HG03060 (cell line): ENCODE measurements around the gene PNPLA3.

Experiments
- ATAC-seq: cut with Tn5 transposase; IDR thresholded peaks from one replicate; pipeline ENCODE4 v1.9.1; 2021; ENCODE audit warnings: low read depth, moderate number of reproducible peaks; ENCODE audit not compliant: unreplicated experiment

PNPLA3 gene

DNA sequence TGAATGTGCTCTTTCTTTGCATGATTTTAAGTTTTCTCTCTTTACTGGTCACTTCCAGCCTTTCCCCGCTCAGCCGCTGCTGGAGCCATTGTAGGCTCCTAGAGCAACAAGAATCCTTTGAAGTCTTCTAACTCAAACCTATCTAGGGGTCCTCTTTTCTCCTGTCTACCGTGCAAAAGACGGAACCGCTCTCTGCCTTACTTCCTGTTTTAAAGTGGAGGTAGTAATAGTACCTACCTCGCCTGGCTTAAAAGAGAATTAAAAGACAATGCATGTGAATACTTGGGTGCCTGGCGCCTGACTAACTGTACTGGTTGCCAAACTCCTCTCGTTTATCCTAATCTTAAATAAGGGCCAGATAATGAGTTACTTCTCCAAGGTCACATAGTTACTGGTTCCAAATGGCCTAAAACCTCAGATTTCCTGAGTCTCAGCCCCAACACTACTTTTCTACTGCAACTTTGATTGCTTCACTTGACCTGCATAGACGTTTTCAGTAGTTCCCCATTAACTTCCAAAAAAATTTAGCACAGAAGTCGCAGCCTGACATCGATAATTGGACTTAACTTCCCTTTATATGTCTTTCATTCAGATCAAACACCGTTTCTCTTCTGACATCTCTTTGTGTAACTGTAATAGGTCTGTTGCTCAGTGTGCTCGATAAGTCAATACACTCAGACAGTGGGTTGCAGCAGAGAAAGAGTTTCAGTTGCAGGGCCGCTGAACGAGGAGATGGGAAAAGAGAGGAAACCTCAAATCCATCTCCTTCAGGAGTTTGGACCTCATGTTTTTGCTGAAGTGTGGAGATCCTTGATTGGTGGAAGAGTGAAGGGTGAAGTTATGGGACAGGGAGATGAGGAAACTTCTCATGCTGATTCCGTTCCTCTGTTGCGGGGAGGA lies 32.5 kb downstream of the PNPLA3 start:
- no peak for ATAC-seq

DNA sequence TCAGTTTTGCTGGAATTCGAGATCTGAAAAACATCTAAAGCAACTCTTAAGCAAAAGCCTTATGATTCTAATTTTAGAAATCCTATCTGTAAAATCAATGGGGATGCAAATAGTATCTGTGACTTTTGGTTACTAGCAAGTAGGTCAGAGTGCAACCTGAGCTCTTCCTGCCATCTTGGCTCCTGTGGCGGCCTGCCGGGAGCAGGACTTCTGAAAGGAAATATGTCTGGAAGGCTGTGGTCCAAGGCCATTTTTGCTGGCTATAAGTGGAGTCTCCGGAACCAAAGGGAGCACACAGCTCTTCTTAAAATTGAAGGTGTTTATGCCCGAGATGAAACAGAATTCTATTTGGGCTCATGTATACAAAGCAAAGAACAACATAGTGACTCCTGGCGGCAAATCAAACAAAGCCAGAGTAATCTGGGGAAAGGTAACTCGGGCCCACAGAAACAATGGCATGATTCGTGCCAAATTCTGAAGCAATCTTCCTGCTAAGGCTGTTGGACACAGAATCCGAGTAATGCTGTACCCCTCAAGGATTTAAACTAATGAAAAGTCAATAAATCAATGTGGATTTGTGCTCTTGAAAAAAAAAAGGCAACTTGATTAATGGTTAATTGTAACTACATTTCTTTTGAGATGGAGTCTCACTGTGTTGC lies 33.3 kb downstream of the PNPLA3 start:
- ATAC-seq = no peak

DNA sequence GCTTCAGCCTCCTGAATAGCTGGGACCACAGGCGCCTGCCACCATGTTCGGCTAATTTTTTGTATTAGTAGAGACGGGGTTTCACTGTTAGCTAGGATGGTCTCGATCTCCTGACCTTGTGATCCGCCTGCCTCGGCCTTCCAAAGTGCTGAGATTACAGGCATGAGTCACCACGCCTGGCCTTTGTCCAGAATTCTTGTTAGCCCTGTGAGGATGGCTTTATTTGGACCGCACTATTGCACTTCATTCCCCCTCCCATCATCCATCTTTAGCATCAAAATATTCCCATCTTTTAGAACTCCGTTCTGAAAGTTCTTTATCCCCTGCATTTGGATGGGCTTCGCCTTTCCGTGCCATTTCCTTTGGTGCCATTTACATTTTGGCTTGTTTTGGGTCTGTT lies 34.3 kb downstream of the PNPLA3 start:
- ATAC-seq = no peak

DNA sequence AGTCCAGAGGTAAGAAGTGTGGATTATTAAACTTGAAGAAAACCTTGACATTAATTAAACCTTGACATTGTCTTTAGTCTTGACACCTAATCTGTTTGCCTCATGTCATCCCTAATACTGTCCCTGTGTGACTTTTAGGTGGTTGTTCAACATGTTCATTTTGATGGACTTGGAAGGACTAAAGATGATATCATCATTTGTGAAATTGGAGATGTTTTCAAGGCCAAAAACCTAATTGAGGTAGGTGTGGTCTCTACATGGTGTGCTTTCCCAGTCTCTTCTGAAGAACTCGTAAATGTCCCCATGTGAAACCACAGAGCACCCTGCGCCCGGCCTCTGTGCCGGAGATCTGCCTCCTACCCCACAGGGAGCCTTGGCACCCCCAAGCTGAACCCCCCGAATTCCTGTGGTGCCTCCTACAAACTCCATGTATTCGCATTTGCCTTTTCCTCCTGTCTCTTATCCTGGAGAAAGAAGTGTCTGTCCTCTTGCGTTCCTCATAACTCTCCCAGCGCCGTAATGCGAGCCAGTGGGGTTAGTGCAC lies 40.8 kb downstream of the PNPLA3 start:
- no peak for ATAC-seq

DNA sequence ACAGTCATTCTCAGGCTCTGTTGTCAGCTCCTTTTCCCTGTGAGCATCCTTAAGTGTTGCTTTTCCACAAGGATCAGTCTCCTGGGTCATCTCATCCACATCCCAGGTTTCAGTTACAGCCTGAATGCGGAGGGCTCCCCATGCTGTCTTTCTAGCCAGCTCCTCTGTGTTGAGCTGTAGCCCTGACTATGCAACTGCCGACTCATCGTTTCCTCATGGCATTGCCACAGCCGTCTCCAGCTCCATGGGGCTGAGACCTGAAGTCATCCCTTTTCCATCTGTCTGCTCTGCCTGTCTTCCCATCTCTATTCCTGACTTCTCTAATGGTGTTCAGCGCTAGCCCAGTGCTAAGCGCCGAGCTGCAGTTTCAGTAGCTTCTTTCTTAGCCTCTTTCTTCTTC lies 43.5 kb downstream of the PNPLA3 start:
- no peak for ATAC-seq

DNA sequence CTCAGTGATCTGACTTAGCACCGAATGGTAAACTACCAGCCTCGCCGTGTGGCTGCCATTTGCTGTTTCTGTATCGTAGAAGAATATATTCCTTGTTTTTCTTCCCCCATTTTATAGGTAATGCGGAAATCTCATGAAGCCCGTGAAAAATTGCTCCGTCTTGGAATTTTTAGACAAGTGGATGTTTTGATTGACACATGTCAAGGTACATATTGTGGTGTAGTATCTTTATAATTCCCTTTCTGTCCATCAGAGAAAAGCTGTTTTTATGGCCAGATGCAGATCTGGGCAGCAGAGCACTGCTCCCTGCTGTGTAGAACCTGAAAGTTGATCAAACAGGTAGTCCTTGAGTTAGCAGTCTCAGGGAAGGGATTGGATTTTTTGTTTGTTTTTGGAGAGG lies 45.0 kb downstream of the PNPLA3 start:
- no peak for ATAC-seq

DNA sequence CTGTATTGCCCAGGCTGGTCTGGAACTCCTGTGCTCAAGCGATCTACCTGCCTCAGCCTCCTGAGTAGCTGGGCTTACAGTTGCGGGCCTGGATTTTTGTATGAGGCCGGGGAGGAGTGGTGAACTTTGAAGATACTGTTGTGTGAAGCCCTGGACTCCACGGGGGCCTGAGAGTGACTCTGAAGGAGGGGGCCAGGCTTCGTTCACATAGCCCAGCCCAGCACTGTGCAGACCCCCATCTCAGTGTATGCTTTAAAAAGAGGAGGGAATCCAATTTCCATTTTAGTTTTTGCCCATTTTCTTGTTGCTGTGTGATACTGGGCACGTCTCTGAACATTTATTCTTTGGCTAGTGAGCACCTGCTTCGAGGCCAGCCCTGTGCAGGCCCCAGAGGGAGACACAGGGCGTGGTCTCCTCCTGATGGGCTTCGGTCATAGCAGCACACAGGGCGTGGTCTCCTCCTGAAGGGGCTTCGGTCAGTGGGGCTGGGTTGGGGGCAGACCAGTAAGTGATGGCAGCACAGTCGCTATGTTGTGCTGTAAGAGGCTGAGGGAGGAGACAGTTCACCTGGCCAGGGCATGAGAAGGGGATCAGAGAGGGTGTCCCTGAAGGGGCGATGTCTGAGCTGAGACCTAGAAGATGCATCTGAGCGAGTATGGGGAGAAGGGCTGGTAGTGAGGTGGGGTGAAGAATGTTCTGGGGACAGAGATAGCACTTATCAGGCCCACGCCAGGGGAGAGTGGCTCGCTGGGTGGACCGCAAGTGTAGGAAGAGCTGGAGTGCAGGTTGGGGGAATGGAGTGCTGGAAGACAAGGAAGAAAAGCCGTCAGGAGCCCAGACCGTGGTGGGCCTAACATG lies 45.6 kb downstream of the PNPLA3 start:
- no peak for ATAC-seq

DNA sequence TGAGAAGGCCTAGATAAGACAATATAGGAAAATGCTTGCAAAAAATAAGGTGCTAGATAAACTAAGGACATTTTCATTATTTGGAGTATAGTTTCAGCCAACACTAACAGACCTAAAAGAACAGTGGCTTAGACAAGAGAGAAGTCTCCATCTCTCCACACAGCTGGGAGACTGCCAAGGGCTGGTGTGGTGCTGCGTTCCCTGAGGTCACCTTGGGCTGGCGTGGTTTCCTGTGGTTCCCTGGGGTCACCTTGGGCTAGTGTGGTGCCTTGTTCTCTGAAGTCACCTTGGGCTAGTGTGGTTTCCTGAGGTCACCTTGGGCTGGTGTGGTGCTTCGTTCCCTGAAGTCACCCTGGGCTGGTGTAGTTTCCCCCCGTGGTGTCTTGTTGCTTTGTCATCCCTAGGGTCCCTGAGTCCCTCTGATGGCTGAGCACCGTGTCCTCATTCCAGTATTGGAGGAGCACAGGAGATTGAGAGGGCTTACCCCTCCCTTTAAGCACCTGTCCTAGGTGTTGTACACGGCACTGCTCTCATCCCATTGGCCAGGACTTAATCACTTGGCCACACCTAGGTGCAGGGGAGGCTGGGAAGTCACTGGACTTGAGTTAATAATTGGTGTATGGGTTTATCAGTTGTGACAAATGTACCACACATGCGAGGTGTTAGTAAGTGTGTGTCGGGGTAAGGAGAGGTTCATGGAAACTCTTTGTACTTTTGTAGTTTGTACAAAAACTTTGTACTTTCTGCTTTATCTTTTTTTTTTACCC lies 46.6 kb downstream of the PNPLA3 start:
- ATAC-seq = no peak

DNA sequence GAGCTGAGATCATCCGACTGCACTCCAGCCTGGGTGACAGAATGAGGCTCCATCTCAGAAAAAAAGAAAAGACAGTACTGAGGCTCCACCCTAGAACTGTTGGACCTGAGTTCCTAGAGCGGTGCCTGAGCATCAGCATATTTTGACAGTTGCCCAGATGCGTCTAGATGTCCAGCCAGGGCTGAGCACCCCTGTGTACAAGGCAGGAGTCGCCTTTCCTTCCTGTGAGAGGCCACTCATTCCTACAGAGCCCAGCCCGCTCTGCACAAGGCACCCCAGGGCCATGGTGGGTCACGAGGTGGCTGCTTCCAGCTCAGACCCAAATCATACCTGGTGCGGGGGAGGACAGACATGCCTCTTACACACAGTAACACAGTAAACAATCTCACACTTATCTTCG lies 47.5 kb downstream of the PNPLA3 start:
- no peak for ATAC-seq

DNA sequence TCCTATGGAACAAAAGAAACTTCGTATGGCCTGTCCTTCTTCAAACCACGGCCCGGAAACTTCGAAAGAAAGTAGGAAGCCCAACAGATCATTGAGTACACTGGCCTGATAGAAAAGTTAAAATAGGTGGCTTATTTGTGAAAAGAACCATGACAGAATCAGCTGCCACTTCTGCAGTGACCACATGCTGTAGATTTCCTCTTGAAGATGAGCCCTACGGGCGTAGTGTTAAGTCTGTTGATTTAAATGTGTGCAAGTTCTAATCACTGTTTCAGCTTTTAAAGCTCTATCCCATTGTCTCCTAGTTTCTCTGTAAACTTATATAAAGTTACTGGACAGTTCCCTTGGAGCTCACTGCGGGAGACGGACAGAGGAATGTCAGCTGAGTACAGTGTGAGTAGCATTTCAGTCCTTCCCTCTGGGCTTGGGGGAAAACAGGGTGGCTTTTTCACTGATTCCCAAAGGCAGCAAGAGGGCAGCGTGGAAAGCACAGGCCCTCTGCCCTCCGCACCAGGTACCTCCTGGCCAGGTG lies 49.4 kb downstream of the PNPLA3 start:
- ATAC-seq = no peak

DNA sequence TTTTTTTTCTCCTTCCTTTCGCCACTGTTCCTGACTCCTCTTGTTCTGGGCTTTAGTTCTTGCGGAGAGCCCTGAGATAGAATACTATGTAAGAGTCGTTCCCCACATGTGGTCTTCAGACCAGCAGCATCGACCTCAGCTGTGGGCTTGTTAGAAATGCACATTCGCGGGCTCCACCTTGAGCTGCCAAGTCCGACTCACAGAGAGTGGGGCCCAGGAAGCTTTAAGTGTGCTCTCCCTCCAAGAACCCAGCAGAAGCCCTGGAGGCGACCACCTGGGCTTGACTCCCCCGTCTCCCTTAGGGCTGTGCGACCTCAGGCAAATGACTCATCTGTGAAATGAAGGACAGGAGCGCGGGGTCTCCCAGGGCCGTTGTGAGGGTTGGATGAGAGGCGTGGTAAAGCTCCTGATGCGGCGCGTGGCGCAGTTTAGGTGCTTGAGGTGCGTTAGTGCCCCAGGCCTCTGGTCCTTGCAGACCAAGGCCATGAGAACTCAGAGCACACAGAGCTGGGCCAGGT lies 50.5 kb downstream of the PNPLA3 start:
- no peak for ATAC-seq

DNA sequence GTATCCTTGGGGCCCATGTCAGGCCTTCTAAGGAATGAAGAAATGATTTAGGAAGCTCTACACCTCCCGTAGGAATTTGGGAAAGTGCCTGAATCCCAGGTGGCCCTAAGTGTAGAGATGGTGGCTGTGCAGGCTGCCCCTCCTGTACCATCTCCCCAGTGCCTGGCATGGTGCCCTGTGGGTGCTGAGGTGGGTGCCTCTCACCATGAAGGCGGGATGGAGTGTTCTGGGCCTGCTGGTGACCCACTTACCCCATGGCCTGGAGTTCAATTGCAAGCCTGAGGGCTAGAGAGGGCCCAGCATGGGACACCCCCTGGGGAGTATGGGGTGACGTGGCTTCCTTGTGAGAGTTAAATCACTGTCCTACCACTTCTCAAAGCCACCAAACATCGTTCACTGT lies 51.4 kb downstream of the PNPLA3 start:
- ATAC-seq = no peak

DNA sequence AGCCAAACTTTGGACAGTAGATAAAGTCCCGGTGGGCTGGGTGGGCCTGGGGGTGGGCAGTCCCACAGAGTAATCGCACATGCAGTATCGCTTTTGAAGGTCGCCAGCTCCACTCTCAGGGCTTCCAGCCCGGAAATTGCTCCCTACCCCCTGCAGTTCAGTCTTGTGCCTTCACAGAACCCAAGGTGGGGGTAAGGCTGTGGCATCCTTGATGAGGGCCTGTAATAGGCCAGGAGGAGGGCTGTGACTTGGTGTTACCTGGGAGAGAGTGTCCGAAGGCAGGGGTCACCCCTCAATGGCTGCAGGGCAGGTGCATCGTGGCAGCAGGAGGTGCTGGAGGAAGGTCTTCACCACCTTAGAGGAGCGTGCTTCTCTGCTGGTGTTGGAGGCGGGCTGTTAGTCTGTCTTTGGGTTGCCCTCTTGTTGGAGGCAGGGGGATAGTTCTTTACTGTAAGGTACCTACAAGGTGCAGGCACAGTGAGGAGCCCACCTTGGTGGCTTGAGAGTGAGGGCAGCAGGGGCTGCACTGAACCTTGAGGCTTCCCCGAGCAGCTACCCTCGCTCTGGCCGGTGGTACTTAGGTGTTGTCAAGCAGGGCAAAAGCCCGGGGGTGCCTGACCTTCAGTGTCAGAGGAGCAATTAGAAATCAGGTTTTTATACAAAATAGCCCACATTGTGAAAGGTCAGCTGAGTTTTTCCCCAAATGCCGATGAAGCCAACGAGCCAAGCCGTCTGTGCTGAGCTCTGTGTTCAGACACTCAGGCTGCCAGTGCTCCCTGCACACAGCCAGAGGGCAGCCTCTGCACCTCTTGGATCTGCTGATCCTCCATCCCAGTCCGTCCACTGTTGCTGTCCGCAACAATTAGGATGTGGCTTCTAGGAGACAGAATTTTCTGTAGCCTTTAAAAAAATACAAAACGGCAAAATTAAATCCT lies 53.5 kb downstream of the PNPLA3 start:
- ATAC-seq = no peak

DNA sequence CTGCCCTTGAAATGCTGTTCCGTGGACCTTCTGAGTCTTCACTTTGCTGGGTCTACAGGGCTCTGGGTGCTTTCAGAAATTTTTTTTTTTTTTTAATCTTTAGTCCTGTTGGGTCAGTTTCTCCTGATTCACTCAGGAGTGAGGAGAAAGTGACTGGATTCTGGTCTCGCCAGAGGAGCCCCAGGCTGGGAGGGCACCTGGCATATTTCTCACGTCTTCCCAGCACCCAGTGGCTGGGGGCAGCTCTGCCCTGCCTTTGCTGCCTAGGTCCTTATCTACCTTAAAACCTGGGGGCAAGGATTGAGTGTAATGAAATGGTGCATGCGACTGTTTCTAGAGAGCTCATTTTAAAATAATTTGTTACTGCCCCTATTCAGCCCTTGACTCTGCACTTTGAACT lies 55.0 kb downstream of the PNPLA3 start:
- no peak for ATAC-seq

DNA sequence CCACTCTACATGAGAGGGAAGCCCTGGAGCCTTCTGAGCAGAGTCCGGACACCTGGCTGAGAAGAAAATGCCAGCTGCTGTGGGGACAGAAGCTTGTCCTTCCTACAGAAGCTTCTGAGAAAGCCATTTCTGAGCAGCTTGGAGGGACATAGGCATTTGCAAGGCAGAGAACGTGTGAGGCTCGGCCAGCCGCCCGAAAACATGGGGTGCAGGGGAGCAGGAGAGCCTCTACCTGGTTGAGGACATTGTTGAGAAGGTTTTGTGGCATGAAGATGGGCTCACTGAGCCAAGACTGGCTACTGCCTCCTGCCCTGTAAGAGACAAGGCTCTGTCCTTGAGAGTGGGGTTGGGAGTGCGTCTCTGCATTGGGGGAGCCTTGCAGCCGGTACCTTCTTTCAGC lies 57.0 kb downstream of the PNPLA3 start:
- no peak for ATAC-seq

DNA sequence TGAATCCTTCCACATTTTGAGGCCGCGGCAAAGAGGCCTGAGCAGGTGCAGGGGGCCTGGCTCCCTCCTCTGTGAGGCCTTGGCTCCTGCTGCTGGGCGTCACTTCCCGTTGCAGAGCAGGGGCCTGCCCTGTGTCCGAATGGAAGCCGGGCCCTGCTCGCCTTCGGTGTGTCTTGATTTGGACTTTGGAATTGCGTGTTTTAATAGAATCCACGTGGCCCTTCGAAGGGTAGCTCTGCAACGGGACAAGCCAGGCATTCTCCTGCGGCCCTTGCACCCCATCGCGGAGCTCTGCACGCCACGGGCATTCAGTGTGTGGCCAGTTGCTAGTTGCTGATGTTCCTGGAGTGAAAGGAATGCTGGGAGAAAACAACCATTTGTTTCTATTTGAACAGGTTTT lies 57.4 kb downstream of the PNPLA3 start:
- ATAC-seq = no peak

DNA sequence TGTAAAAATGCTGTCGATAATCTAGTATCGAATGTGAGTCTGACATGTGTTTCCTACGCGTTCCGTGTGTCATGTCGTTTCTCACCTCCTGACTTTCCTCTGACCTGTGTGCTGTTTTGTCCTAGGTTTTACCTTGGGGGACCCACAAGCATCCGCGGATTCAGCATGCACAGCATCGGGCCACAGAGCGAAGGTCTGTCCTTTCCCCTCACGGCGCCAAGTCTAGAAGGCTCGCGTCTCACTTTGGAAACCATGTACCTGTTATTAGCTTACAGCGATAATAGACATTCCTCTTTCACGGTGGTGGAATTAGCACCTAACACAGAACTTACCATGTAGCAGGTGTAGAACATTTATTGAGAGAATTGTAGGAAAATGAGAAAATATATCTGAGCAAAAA lies 60.2 kb downstream of the PNPLA3 start:
- no peak for ATAC-seq

DNA sequence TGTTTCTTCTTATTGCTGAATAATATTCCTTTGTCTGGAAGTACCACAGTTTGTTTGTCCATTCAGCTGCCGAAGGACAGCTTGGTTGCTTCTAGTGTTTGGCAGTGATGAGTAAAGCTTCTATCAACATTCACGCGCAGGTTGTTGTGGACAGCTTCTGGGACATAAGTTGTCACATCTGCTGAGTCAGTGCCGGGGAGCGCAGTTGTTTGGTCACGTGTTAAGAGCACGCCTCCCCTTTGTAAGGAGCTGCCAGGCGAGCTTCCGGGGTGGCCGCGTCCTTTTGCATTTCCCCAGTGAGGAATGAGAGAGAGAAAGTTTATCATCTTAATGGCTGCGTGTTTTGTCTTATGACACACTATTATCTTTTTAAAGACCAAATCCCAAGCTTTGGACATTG lies 61.9 kb downstream of the PNPLA3 start:
- no peak for ATAC-seq
